OCI-LY7 (cell line): ENCODE measurements around the gene BMERB1.

Experiments used
- CTCF ChIP-seq: fragments of 200-600 bp; sonication (generic); conservative IDR thresholded peaks from 2 replicates; pipeline ENCODE4 v1.5.1; 2014; ENCODE audit warnings: mild to moderate bottlenecking, antibody characterized with exemption, low read length, moderate library complexity, mixed read lengths
- EZH2phosphoT487 ChIP-seq: fragments of 200-600 bp; sonication (generic); IDR thresholded peaks from 2 replicates; pipeline ENCODE4 v1.6.1; 2018; ENCODE audit warnings: low read depth, borderline replicate concordance, mild to moderate bottlenecking, mixed run types, antibody characterized with exemption, low read length, moderate library complexity, mixed read lengths

GRCh38 chr16:15571557-15571956 is 137.2 kb downstream of the BMERB1 start:
- TF ChIP-seq CTCF (no peak), EZH2phosphoT487 (no peak)
